ENCODE data around the gene MACIR.

Gene MACIR

GRCh38 chr5:103245761-103246160 lies 12.8 kb upstream of the MACIR start:
- DNase-seq (ENCODE audit: low spot score): no peak

- no peak for DNase-seq (ENCODE audit: low spot score)
These were observed 11.4 kb upstream of the MACIR start for GRCh38 chr5:103247118-103247517.

GRCh38 chr5:103249068-103249467 lies 9.5 kb upstream of the MACIR start:
- no peak for DNase-seq (ENCODE audit: low spot score)

- DNase-seq (ENCODE audit: low spot score): no peak
These were observed 3.6 kb upstream of the MACIR start for GRCh38 chr5:103254921-103255320.

- no peak for DNase-seq (ENCODE audit: low spot score)
These were observed 2.9 kb upstream of the MACIR start for GRCh38 chr5:103255691-103256090.

- peak; percentile 61 for DNase-seq (ENCODE audit: low spot score)
These were observed 2.4 kb upstream of the MACIR start for GRCh38 chr5:103256178-103256577.

GRCh38 chr5:103258957-103259704 lies 568 bp downstream of the MACIR start:
- peak; percentile 57 for DNase-seq (ENCODE audit: low spot score)

GRCh38 chr5:103259705-103260355 lies 1.3 kb downstream of the MACIR start:
- peak; percentile 46 for DNase-seq (ENCODE audit: low spot score)

GRCh38 chr5:103260951-103261350 lies 2.4 kb downstream of the MACIR start:
- no peak for DNase-seq (ENCODE audit: low spot score)

- no peak for DNase-seq (ENCODE audit: low spot score)
These were observed 3.9 kb downstream of the MACIR start for GRCh38 chr5:103262422-103262871.

- DNase-seq (ENCODE audit: low spot score): no peak
These were observed 4.5 kb downstream of the MACIR start for GRCh38 chr5:103263054-103263453.

GRCh38 chr5:103264508-103264907 lies 5.9 kb downstream of the MACIR start:
- DNase-seq (ENCODE audit: low spot score): no peak

- no peak for DNase-seq (ENCODE audit: low spot score)
These were observed 12.0 kb downstream of the MACIR start for GRCh38 chr5:103270581-103270980.

GRCh38 chr5:103271570-103272289 lies 13.2 kb downstream of the MACIR start:
- DNase-seq (ENCODE audit: low spot score): no peak

- no peak for DNase-seq (ENCODE audit: low spot score)
These were observed 13.8 kb downstream of the MACIR start for GRCh38 chr5:103272377-103272776.

GRCh38 chr5:103273952-103274351 lies 15.4 kb downstream of the MACIR start:
- DNase-seq (ENCODE audit: low spot score): no peak

- no peak for DNase-seq (ENCODE audit: low spot score)
These were observed 17.3 kb downstream of the MACIR start for GRCh38 chr5:103275851-103276250.

GRCh38 chr5:103280967-103281366 lies 22.4 kb downstream of the MACIR start:
- no peak for DNase-seq (ENCODE audit: low spot score)

GRCh38 chr5:103283120-103283519 lies 24.6 kb downstream of the MACIR start:
- no peak for DNase-seq (ENCODE audit: low spot score)

GRCh38 chr5:103283869-103284268 lies 25.3 kb downstream of the MACIR start:
- no peak for DNase-seq (ENCODE audit: low spot score)

GRCh38 chr5:103286622-103287021 lies 28.1 kb downstream of the MACIR start:
- peak; percentile 62 for DNase-seq (ENCODE audit: low spot score)

- DNase-seq (ENCODE audit: low spot score): no peak
These were observed 30.5 kb downstream of the MACIR start for GRCh38 chr5:103289024-103289423.

GRCh38 chr5:103290846-103291245 lies 32.3 kb downstream of the MACIR start:
- DNase-seq (ENCODE audit: low spot score): peak; percentile 97
